ENCODE data around the gene PSMB5. TPM values are rescaled to one million over a fixed set of nuclear protein-coding genes. Genes with fewer than 3 reads are reported as not detected.
A peak's percentile ranks its signal among the peaks of the same experiment; 100 is the strongest.

PSMB5 gene
- total and polyA plus RNA-seq, 5 donors = 108 to 140 (median 114) TPM

DNA sequence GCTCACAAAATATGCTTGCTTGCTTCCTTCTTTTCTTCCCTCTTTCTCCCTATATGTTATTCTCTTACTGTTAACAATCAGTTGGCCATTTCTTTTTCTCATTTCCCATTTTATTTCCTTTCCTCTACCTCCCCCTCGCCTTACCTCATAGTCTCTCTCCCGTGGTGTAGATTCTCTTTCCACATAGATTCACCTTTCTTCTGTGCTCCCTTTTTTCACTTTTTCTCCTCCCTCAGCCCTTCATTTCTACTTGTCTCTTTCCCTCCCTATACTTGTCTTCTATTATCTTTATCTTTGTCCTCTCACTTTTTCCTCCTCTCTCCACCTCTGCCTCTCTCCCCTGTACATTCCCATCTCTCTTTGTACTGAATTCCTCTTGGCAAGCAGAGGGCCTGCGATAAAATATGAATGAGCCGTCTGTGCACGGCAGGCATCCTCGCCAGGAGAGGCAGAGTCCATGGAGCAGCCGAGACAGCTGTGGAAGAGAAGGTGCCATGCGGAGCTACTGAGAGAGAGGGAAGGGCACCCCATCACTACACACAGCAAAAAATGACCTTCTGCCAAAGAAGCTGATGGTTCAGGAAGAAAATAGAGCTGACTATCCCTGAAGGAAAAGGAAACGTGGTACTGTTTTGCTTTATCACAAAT is 36.9 kb downstream of the PSMB5 start:
- no peak overlapping the region for H3K27ac ChIP-seq (ENCODE audit: low read length)
- H3K9me3 ChIP-seq (ENCODE audit: control insufficient read depth, low read length) = no peaks in the 10 kb centered on the region
- peaks cover 2% of the 10 kb centered on the region for H3K4me1 ChIP-seq (ENCODE audit: control insufficient read depth, insufficient read depth, low read length)
- intact Hi-C loops (cut with DNase I) = no loop called here
- WGBS = 56% methylated on average over 9 of the region's 9 CpGs
- ATAC-seq (peak in 1 of 2 donors; percentile 40), DNase-seq (no peak)
- no peaks in the 10 kb centered on the region for H3K27me3 ChIP-seq (ENCODE audit: control insufficient read depth, insufficient read depth)
- H3K4me3 ChIP-seq (ENCODE audit: low read length) = no peak overlapping the region

DNA sequence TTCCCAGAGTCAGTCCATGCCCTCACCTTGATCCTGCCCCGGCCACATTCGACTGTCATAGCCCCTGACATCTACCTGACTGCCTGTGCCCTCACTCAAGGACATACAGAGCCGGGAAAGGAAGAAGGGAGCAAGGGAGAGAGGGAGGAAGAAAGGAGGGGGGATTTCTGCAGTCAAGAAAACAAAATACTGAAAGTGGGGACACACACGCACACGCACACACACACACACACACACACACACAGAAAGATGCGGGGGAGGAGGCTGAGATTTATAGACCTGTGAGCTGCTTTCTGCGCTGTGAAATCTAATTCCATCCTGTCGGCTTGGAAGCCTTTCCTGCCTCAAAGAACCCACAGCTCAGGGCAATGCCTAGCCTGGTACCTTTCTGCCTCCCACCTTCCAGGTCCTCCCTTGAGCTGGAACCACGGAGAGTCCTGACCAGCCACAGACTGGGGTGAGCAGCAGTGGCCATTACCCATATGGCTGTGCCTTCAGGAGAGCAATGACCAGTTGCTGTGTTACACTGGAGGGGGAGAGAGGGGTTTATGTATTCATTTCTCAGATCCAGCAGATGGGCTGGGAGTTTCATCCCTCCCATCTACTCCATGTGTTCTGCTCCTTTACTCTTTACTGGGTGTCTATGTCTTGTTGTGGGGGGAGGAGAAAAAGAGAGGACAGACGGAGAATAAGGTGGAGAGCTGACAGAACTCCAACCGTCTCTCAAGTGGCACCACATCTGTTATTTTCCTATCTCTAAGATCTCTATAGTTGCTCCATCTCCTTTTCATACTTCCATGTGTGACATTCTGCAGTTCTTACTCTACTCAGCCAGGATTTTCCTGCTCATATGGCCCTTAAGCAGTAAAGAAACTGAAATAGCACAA is 37.7 kb downstream of the PSMB5 start:
- Histone ChIP-seq H3K4me1 (ENCODE audit: control insufficient read depth, insufficient read depth, low read length) (peaks cover 2% of the 10 kb centered on the region), H3K27me3 (ENCODE audit: control insufficient read depth, insufficient read depth) (no peaks in the 10 kb centered on the region), H3K4me3 (ENCODE audit: low read length) (no peak overlapping the region), H3K9me3 (ENCODE audit: control insufficient read depth, low read length) (no peaks in the 10 kb centered on the region), H3K27ac (ENCODE audit: low read length) (no peak overlapping the region)
- no peak for DNase-seq
- intact Hi-C loops (cut with DNase I) = no loop called here
- 76% methylated on average over 11 of the region's 11 CpGs for WGBS
- ATAC-seq = no peak

DNA sequence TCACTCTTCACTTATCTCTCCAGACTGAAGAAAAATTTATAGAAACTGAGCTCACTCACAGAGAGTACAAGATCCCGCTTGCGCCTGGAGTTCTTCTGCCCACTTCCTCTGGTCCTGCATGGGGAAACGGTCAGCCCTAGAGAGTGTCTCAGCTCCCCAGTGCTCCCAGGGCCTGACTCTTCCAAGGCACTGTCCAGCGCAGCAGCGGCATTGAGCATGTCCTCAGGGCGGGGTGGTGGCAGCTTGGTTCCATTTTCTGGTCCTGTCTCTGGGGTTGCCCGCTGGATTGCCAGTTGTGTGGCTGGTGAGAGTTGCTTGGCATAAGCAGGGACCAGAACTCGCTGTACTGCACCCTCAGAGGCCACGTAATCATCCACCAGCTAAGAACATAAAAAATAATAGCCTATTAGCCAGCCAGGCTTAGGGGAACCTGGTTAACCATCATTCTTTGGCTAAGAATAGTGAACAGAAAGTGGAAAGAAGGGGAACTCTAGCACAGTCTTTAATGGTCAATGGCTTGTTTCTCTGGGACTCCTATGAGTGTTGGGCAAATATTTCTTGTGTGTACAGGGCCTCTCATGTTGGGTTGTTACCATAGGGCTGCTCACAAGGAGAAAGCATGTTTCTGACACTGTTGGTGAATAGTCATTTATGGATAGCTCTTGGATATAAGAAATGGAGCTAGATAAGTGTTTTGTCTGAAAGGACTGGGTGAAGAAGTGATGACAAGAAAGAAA is 38.6 kb downstream of the PSMB5 start:
- H3K4me3 ChIP-seq (ENCODE audit: low read length) = no peak overlapping the region
- 91% methylated on average over 9 of the region's 9 CpGs for WGBS
- H3K9me3 ChIP-seq (ENCODE audit: control insufficient read depth, low read length) = no peaks in the 10 kb centered on the region
- intact Hi-C loops (cut with DNase I) = no loop called here
- ATAC-seq (no peak), DNase-seq (no peak)
- H3K4me1 ChIP-seq (ENCODE audit: control insufficient read depth, insufficient read depth, low read length) = peaks cover 2% of the 10 kb centered on the region
- no peak overlapping the region for H3K27ac ChIP-seq (ENCODE audit: low read length)
- H3K27me3 ChIP-seq (ENCODE audit: control insufficient read depth, insufficient read depth) = no peaks in the 10 kb centered on the region

DNA sequence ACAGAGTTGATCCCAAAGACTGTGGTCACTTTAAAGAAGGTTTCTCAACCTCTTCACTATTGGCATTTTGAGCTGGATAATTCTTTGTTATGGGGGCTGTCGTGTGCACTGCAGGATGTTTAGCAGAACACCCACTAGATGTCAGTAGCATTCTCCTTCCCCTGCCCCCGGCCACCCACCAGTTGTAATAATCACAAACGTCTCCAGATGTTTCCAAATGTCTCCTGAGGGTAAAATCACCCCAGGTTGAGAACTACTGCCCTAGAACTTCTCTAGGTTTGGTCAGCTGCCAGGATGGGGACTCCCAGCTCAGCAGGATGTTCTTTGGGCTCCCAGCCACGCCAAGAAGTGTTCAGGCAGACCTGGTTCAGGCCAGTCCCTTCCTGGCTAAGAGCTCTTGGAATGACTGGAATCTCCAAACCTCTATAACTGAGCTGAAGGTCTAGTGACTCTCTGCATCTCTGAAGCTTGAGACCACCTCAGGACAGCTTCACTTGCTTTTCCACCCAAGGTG is 39.9 kb downstream of the PSMB5 start:
- H3K27ac ChIP-seq (ENCODE audit: low read length) = no peak overlapping the region
- WGBS = 7% methylated on average over 4 of the region's 4 CpGs
- intact Hi-C loops (cut with DNase I) = no loop called here

DNA sequence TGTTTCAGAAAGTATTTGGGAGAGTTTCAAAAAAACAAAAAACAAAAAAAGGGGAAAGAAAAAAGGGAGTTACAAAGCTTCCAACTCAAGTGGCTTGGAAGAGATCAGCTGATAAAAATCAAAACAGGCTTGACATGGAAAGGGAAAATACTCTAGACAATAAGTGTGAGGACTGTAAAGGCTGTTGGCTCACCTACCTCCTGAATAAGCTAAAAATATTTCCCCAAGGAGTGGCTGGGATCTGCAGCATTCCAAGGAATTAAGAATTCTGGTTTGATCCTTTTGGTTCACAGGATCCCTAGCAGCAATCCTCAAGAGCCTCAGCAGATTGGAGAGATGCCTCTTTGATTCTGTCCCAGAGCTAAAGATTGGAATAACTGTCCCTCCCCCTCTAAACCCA is 41.2 kb downstream of the PSMB5 start:
- DNase-seq (no peak), ATAC-seq (no peak)
- intact Hi-C loops (cut with DNase I) = no loop called here
- Histone ChIP-seq H3K9me3 (ENCODE audit: control insufficient read depth, low read length) (no peaks in the 10 kb centered on the region), H3K4me3 (ENCODE audit: low read length) (no peak overlapping the region), H3K27ac (ENCODE audit: low read length) (no peak overlapping the region), H3K4me1 (ENCODE audit: control insufficient read depth, insufficient read depth, low read length) (no peaks in the 10 kb centered on the region), H3K27me3 (ENCODE audit: control insufficient read depth, insufficient read depth) (no peaks in the 10 kb centered on the region)

More for the DNA sequence above, 39.9 kb downstream of the PSMB5 start:
- DNase-seq (no peak), ATAC-seq (peak; percentile 36 to 65)
- Histone ChIP-seq H3K27me3 (ENCODE audit: control insufficient read depth, insufficient read depth) (no peaks in the 10 kb centered on the region), H3K4me3 (ENCODE audit: low read length) (no peak overlapping the region), H3K9me3 (ENCODE audit: control insufficient read depth, low read length) (no peaks in the 10 kb centered on the region), H3K4me1 (ENCODE audit: control insufficient read depth, insufficient read depth, low read length) (peaks cover 2% of the 10 kb centered on the region)

DNA sequence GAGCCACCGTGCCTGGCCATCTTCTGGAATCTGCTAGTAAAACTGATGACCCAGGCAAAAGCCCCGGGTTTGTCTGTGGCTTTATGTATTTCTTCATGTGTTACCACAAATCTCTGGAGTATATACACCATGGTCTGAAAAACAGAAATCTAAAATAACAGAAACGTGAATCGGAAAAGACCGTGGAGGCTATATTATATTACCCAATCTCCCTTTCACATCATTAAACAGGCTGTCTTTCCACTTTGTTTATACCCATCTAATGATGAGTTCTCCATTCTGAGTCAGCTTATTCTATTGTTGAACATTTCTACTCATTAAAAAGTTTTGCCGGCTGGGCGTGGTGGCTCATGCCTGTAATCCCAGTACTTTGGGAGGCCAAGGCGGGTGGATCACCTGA is 42.8 kb downstream of the PSMB5 start:
- intact Hi-C loops (cut with DNase I) = no loop called here

DNA sequence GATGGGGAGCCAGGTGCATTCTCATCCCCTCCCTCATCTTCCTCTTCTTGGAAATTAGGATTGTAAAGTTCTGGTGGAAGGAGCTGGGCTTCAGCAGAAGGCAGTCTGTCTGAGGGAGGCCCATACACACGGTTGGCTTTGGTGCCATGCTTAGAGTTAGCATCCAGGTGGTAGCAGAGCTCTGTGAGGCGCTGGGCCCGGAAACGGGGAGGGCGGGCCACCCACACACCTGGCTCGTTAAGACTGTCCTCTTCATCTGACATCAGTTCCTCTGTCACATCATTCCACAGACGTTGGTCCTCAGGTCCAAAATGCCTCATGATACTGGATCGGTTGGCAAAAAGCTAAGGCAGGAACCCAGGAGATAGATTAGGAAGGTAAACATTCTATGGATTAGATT is 47.4 kb downstream of the PSMB5 start:
- no peaks in the 10 kb centered on the region for H3K9me3 ChIP-seq (ENCODE audit: control insufficient read depth, low read length)
- H3K27ac ChIP-seq (ENCODE audit: low read length) = no peak overlapping the region
- intact Hi-C loops (cut with DNase I) = loop anchor here (2.0 to 5.0 kb wide), 3 partner anchors 65 to 72 kb away; partner anchors contain the start of gene CDH24 (in 2 of the 4)
- no peaks in the 10 kb centered on the region for H3K4me1 ChIP-seq (ENCODE audit: control insufficient read depth, insufficient read depth, low read length)
- no peak for ATAC-seq
- no peaks in the 10 kb centered on the region for H3K27me3 ChIP-seq (ENCODE audit: control insufficient read depth, insufficient read depth)
- no peak for DNase-seq
- WGBS = 79% methylated on average over 8 of the region's 8 CpGs
- no peak overlapping the region for H3K4me3 ChIP-seq (ENCODE audit: low read length)

More for the DNA sequence above, 42.8 kb downstream of the PSMB5 start:
- ATAC-seq (no peak), DNase-seq (no peak)
- Histone ChIP-seq H3K9me3 (ENCODE audit: control insufficient read depth, low read length) (no peaks in the 10 kb centered on the region), H3K4me1 (ENCODE audit: control insufficient read depth, insufficient read depth, low read length) (no peaks in the 10 kb centered on the region), H3K27me3 (ENCODE audit: control insufficient read depth, insufficient read depth) (no peaks in the 10 kb centered on the region), H3K27ac (ENCODE audit: low read length) (no peak overlapping the region), H3K4me3 (ENCODE audit: low read length) (no peak overlapping the region)
- WGBS = 92% methylated on average over 8 of the region's 8 CpGs

DNA sequence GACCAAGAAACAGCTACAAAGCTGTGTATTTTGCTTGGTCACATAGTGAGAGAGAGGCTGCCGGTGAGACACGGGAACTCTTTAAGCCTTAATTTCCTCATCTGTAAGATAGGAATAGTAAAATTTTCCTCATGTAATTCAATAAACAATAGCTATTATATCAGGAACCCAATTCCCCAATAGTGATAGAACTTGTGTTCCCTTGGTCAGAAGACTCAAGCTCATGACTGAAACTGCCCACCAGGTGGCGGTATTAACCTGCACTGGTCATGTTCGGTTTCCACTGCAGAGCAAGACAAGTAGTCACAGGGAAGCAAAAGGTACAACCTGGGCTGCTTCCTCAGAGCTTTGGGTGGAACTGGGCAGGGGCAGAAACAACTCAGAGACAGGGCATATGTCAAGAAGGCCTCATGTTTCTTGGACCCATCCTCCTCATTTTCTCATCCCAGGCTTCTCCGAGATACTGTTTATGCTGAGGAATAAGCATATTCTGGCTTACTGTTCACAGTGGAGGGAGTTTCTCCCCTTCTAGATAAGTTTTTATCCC is 48.1 kb downstream of the PSMB5 start:
- peak; percentile 84 to 95 (median 89) for DNase-seq
- Histone ChIP-seq H3K9me3 (ENCODE audit: control insufficient read depth, low read length) (no peaks in the 10 kb centered on the region), H3K27ac (ENCODE audit: low read length) (no peak overlapping the region), H3K27me3 (ENCODE audit: control insufficient read depth, insufficient read depth) (no peaks in the 10 kb centered on the region), H3K4me3 (ENCODE audit: low read length) (no peak overlapping the region), H3K4me1 (ENCODE audit: control insufficient read depth, insufficient read depth, low read length) (no peaks in the 10 kb centered on the region)
- WGBS = 24% methylated on average over 5 of the region's 5 CpGs
- peak; percentile 20 to 28 for ATAC-seq
- intact Hi-C loops (cut with DNase I) = loop anchor here (2.0 to 5.0 kb wide), 3 partner anchors 66 to 72 kb away; partner anchors contain the start of gene CDH24 (in 2 of the 4)

DNA sequence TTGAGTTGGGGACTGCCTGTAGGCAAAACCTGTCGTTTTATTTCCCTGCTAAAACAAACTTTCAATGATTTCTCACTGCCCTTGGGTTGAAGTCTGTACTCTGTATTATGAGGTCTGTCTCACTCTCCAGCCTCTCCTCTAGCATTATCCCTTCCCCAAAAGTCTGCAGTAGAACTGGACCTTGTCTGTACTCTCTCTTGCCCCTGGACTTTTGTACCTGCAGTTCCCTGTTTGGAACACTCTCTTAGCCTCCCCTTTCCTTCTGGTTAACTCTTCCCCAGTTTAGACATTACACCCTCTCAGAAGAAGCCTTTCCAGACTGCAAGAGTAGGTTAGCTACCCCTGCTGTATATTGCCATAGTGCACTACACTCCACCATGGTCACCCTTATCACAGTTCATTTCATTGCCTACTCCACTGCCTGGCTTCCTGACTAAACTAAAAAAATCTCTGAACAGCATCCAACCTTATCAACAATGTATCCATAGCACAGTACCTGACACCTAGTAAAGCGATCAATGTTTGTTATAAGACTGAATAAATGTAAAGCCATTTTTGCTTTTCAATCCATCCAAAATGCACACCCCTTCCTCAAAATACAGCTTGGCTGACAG is 48.7 kb downstream of the PSMB5 start:
- 58% methylated on average over 2 of the region's 2 CpGs for whole genome bisulfite sequencing
- intact Hi-C loops (cut with DNase I) = loop anchor here (2.0 to 5.0 kb wide), 3 partner anchors 66 to 73 kb away; partner anchors contain the start of gene CDH24 (in 2 of the 4)
- DNase-seq (no peak), ATAC-seq (no peak)
- H3K27me3 ChIP-seq (ENCODE audit: control insufficient read depth, insufficient read depth) = no peaks in the 10 kb centered on the region
- no peaks in the 10 kb centered on the region for H3K4me1 ChIP-seq (ENCODE audit: control insufficient read depth, insufficient read depth, low read length)
- no peak overlapping the region for H3K4me3 ChIP-seq (ENCODE audit: low read length)
- no peaks in the 10 kb centered on the region for H3K9me3 ChIP-seq (ENCODE audit: control insufficient read depth, low read length)
- no peak overlapping the region for H3K27ac ChIP-seq (ENCODE audit: low read length)

DNA sequence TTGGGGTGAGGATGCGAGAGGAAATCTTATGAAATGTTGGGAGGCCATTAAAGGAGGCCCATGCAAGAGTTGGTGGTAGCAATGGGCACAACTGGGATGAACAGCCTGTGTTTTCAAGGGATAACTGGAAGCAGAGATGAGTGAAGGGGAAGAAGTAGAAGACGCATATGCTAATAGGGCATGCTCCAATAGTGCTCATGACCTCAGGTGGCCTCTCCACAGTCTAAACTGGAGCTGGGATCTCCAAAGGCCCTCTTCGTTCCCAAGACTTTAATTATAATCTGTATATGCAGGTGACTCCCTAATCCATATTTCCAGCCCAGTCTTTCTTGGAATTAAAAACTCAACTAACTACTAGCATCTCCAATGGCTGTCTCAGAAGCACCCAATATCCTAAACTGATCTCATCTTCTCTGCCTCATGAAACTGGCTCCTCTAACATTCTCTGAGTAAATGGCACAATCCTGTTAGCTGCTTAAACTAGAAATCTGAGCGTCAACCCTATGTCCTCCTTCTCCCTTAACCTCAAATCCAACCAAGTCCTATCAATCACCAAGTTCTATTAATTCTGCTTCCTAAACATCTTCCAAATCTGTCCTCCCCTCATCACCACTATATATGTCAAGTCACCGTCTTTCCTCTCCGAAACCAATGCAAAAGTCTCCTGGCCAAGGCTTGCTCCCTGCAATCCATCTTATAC is 49.6 kb downstream of the PSMB5 start:
- H3K9me3 ChIP-seq (ENCODE audit: control insufficient read depth, low read length) = no peaks in the 10 kb centered on the region
- no peaks in the 10 kb centered on the region for H3K27me3 ChIP-seq (ENCODE audit: control insufficient read depth, insufficient read depth)
- no peak overlapping the region for H3K4me3 ChIP-seq (ENCODE audit: low read length)
- H3K4me1 ChIP-seq (ENCODE audit: control insufficient read depth, insufficient read depth, low read length) = no peaks in the 10 kb centered on the region
- ATAC-seq = no peak
- DNase-seq = no peak
- no peak overlapping the region for H3K27ac ChIP-seq (ENCODE audit: low read length)
- intact Hi-C loops (cut with DNase I) = loop anchor here in 1 of 4 donors (5.0 kb wide), 1 partner anchor 67 kb away; no protein-coding TSS in a partner anchor
- WGBS = 92% methylated on average over 6 of the region's 6 CpGs
